GM18520 (cell line): ENCODE data around the gene PRDX3.
A peak's percentile ranks its signal among the peaks of the same experiment; 100 is the strongest.
"Not testable (repeated sequence)": the region's sequence is repeated elsewhere in the genome, so short reads cannot be mapped to it uniquely, and the experiment has no call there.

Experiments
- ATAC-seq: cut with Tn5 transposase; IDR thresholded peaks from one replicate; pipeline ENCODE4 v1.9.1; 2021; ENCODE audit not compliant: unreplicated experiment

The PRDX3 gene

GRCh38 chr10:119165171-119166117 is 13.2 kb downstream of the PRDX3 start, which contains the start of gene SFXN4:
Gene SFXN4 (minus strand): TSS chr10:119165714. CDS start chr10:119165647, 67 bp downstream.
- peak; percentile 85 for ATAC-seq

- ATAC-seq, result no peak
Measured at GRCh38 chr10:119162452-119163092, 16.0 kb downstream of the PRDX3 start.

GRCh38 chr10:119161680-119162451 is 16.7 kb downstream of the PRDX3 start:
- ATAC-seq, result no peak

DNA sequence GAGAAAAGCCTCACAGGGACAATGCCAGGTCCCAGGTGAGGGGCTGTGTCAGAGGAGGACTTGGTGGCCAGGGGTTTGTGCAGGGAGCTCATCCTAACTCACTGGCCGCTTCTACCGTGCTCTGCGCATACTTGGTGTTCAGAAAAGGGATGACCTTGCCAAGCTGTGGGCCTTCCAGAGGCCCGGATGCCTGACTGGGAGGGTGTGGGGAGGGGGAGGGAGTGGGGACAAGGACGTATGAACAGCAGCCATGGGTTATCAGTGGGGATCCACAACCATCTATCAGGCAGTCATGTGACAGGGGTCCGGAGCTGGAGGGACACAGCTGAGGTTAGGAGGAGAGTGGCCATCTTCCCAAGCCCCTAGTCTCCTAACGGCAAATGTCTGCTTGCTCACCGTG is 19.3 kb downstream of the PRDX3 start:
- ATAC-seq, result no peak

DNA sequence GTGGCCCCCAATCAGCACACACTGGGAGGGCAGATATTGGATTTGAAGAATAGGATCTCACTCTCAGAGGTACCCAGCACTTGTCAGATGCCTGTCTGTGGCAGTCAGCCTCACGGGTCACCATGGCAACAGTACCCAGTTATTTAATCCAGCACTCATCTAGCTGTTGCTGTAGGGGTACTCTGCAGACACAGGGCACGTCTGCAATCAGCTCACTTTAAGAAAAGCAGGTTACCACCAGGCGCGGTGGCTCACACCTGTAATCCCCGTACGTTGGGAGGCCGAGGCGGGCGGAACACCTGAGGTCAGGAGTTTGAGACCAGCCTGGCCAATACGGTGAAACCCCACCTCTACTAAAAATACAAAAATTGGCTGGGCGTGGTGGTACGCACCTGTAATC is 25.0 kb downstream of the PRDX3 start:
- no peak for ATAC-seq

DNA sequence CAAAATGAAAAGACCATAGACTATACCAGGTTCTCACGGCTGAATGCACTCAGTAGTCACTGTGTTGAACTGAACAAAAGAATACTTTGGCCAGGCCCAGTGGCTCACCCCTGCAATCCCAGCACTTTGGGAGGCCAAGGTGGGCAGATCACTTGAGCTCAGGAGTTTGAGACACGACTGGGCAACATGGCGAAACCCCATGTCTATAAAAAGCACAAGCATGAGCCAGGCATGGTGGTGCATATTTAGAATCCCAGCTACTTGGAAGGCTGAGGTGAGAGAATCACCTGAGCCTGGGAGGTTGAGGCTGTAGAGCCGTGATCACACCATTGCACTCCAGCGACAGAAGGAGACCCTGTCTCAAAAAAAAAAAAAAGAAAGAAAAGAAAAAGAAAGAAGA is 25.6 kb downstream of the PRDX3 start:
- no peak for ATAC-seq

DNA sequence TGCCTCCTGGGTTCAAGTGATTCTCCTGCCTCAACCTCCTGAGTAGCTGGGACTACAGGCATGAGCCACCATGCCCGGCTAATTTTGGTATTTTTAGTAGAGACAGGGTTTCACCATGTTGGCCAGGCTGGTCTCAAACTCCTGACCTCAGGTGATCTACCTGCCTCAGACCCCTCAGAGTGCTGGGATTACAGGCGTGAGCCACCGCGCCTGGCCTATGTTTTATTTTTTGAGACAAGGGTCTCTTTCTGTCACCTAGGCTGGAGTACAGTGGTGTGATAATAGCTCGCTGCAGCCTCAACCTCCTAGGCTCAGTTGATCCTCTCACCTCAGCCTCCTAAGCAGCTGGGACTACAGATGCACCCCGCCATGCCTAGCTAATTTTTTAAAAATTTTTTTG is 27.0 kb downstream of the PRDX3 start:
- not testable (repeated sequence) for ATAC-seq

- ATAC-seq, result no peak
Measured at GRCh38 chr10:119149729-119150128, 28.9 kb downstream of the PRDX3 start.

DNA sequence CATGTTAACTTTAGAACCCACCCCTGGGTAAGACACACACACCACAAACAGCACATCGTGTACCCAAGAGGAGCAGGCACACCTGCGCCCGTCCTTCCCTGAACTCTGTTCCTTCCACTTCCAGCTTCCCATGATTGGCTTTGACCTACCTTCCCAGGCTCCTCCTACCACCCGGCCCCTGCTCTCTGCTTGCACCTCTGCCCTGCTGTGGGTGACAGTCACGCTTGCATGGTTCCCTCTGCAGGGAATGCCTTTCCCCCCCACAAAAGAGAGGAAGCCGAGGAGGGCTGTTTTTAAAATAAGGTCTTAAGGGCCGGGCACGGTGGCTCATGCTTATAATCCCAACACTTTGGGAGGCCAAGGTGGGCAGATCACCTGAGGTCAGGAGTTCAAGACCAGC is 29.5 kb downstream of the PRDX3 start:
- ATAC-seq, result no peak

DNA sequence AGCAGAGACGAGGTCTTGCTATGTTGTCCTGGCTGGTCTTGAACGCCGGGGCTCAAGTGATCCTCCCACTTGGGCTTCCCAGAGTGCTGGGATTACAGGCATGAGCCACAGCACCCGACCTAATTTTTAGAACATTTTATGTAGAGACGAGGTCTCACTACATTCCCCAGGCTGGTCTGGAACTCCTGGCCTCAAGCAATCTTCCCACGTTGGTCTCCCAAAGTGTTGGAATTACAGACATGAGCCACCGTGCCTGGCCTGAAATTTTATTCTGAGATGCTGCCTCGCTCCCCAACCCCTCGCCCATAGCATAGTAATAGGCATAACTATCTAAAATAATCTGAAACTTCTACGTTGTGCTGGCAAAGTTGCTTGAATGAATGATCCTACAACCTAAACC is 35.0 kb downstream of the PRDX3 start:
- no peak for ATAC-seq

DNA sequence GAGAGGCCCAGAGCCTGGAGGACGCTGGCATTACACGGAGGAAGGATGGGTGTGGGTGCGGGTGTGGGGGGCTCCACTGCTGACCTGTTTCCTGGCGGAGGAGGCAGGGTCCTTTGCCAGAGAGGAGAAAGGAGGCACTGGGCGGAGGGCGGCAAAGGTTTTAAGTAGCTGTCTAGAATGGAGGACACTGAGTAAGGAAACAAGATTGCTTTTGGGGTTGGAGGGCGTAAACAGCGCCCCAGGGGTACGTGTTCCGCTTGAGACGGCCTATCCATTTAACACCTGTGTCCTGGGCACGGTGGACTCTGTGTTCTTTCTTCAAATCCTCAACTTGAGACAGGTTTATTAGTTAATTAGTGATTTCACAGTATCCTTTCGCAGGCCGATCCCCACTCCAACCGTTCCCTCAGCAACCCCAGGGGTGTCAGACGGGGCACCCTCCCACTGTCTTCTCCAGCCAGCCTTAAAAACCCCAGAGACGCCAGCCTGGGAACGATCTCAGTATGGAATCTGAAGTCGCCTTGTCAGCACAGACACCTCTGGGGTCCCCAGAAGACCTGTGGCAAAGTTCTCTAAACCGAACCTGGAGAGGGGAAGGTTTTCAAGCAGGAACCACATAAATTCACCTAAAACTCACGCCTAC is 37.9 kb downstream of the PRDX3 start:
- ATAC-seq, result no peak

DNA sequence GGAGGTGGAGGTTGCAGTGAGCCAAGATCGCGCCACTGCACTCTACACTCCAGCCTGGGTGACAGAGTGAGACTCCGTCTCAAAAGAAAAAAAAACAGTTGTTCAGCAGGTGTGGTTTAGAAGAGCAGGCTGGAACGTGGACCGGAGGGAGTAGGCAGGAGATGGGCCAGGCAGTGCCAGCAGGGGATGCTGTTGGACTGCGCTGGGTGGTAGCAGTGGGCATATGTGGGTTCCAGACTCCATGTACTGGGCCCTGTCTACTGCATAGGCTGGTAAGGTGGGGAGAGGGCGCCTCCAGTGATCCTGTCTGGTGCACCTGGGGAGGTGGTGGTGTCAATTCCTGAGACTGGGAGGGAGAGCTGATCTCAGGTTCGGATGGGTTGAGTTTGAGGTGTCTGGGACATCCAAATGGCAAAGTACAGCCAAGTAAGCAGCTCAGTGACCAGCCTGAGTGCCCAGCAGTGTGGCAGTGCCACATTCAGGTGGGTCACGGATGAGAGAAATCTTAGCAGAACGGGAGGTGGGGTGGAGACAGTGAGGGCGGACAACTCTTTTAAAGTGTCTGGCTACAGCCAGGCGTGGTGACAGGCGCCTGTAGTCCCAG is 39.0 kb downstream of the PRDX3 start:
- ATAC-seq, result no peak

- ATAC-seq, result no peak
Measured at GRCh38 chr10:119138346-119139306, 40.0 kb downstream of the PRDX3 start.

- not testable (repeated sequence) for ATAC-seq
Measured at GRCh38 chr10:119137878-119138277, 40.7 kb downstream of the PRDX3 start.

DNA sequence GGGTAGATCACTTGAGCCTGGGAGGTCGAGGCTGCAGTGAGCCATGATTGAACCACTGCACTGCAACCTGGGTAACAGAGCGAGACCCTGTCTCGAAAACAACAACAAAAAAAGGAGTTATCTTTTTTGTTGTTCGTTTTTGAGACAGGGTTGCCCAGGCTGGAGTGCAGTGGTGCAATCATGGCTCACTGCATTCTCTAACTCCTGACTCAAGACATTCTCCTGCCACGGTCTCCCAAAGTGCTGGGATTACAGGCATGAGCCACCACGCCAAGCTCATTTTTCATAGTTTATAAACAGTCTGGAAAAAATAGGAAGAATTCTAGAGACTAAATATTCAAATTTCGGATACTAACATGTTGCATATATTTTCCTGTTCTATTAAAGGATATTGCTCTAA is 42.5 kb downstream of the PRDX3 start:
- ATAC-seq, result no peak

DNA sequence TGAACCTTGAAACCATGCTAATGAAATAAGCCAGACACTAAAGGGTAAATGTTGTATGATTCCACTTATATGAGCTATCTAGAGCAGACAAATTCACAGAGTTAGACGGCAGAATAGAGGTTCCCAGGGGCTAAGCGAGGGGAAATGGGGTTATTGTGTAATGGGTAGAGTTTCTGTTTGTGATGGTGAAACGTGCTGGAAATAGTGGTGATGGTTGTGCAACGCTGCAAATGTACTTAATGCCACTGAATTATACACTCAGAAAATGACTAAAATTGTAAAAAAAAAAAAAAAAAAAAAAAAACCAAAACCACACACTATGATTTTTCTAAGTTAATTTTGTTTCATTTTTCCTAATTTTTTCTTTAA is 43.1 kb downstream of the PRDX3 start:
- ATAC-seq, result no peak

- no peak for ATAC-seq
Measured at GRCh38 chr10:119133949-119134348, 44.7 kb downstream of the PRDX3 start.

- no peak for ATAC-seq
Measured at GRCh38 chr10:119132521-119133345, 45.9 kb downstream of the PRDX3 start.
